Mesendoderm (in vitro differentiated cells): ENCODE results near the gene GAGE12E. TPM values are rescaled to one million over a fixed set of nuclear protein-coding genes. Genes with fewer than 3 reads are reported as not detected.
"Not testable (repeated sequence)": the region's sequence is repeated elsewhere in the genome, so short reads cannot be mapped to it uniquely, and the experiment has no call there.

ENCODE experiments used
- DNase-seq: peaks from one replicate; pipeline ENCODE4 v3.0.0; 2013
- H2AK5ac ChIP-seq: 2 replicates; pipeline ENCODE4 v1.6.1; 2013; ENCODE audit warnings: low read length, inconsistent platforms
- H2BK120ac ChIP-seq: 2 replicates; pipeline ENCODE4 v1.6.1; 2013; ENCODE audit warnings: low read depth, mild to moderate bottlenecking, low read length, moderate library complexity, mixed read lengths
- H2BK15ac ChIP-seq: replicated peaks from 2 replicates; pipeline ENCODE4 v1.6.1; 2013; ENCODE audit warnings: low read depth, mild to moderate bottlenecking, moderate library complexity
- H2BK5ac ChIP-seq: 2 replicates; pipeline ENCODE4 v1.6.1; 2013; ENCODE audit warnings: low read length, inconsistent platforms
- H3K18ac ChIP-seq: 2 replicates; pipeline ENCODE4 v1.6.1; 2013; ENCODE audit warnings: mild to moderate bottlenecking, low read length, mixed read lengths
- H3K23ac ChIP-seq: one replicate; pipeline ENCODE4 v1.6.1; 2013; ENCODE audit warnings: low read length
- H3K27ac ChIP-seq: 2 replicates; pipeline ENCODE4 v1.5.1; 2013; ENCODE audit warnings: low read depth, mild to moderate bottlenecking, inconsistent platforms, low read length, moderate library complexity
- H3K27me3 ChIP-seq: 2 replicates; pipeline ENCODE4 v1.6.1; 2013; ENCODE audit warnings: low read length, control low read depth, mild to moderate bottlenecking, inconsistent platforms; ENCODE audit not compliant: insufficient read depth, poor library complexity
- H3K36me3 ChIP-seq: 2 replicates; pipeline ENCODE4 v1.6.1; 2013; ENCODE audit warnings: low read length, inconsistent platforms; ENCODE audit not compliant: control insufficient read depth, insufficient read depth
- H3K4ac ChIP-seq: one replicate; pipeline ENCODE4 v1.6.1; 2013; ENCODE audit warnings: low read depth, mild to moderate bottlenecking, low read length, moderate library complexity
- H3K4me1 ChIP-seq: 2 replicates; pipeline ENCODE4 v1.6.1; 2013; ENCODE audit warnings: low read depth, low read length, inconsistent platforms; ENCODE audit not compliant: control insufficient read depth
- H3K4me2 ChIP-seq: 2 replicates; pipeline ENCODE4 v1.6.1; 2013; ENCODE audit warnings: low read length
- H3K4me3 ChIP-seq: 2 replicates; pipeline ENCODE4 v1.5.1; 2013; ENCODE audit warnings: mild to moderate bottlenecking, low read length
- H3K56ac ChIP-seq: one replicate; pipeline ENCODE4 v1.6.1; 2013; ENCODE audit warnings: low read length
- H3K79me1 ChIP-seq: 2 replicates; pipeline ENCODE4 v1.6.1; 2013; ENCODE audit warnings: low read length, inconsistent platforms
- H3K79me2 ChIP-seq: 2 replicates; pipeline ENCODE4 v1.6.1; 2013; ENCODE audit warnings: mild to moderate bottlenecking, low read length; ENCODE audit not compliant: control insufficient read depth, insufficient read depth
- H3K9ac ChIP-seq: 2 replicates; pipeline ENCODE4 v1.6.1; 2013; ENCODE audit warnings: low read length, inconsistent platforms
- H4K5ac ChIP-seq: one replicate; pipeline ENCODE4 v1.6.1; 2013; ENCODE audit warnings: low read length
- H4K8ac ChIP-seq: one replicate; pipeline ENCODE4 v1.6.1; 2013; ENCODE audit warnings: low read depth, mild to moderate bottlenecking, control low read depth, low read length, moderate library complexity
- WGBS: extraction: QIAGEN DNeasy Blood & Tissue Kit; methylation state at CpG from one replicate; pipeline ENCODE4 v1.1.7; 2013; ENCODE audit warnings: low lambda C conversion rate, missing lambda C conversion rate; ENCODE audit not compliant: insufficient coverage; ENCODE audit errors: extremely low coverage; 5-methylcytosine and 5-hydroxymethylcytosine counted together
- polyA plus RNA-seq, 2 experiments: library from polyadenylated mRNA; stranded (reverse); fragments of 200-250 nt; gene quantifications; one replicate each; pipeline ENCODE4 v1.2.3, GENCODE V29; 2013

The GAGE12E gene
- polyA plus RNA-seq (2013, experiment 1 of 2) = not detected
- polyA plus RNA-seq (2013, experiment 2 of 2) = not detected

GRCh38 chrX:49550989-49551388 is at the start of gene GAGE12E:
GAGE12E (plus strand) TSS chrX:49551289; CDS start chrX:49552444, 1,155 bp downstream.
- H3K23ac ChIP-seq, H4K8ac ChIP-seq, H3K4me3 ChIP-seq, H2BK120ac ChIP-seq, H3K4me2 ChIP-seq, H4K5ac ChIP-seq, H3K36me3 ChIP-seq, H3K56ac ChIP-seq, H3K4me1 ChIP-seq, H3K79me1 ChIP-seq, H3K4ac ChIP-seq, H2AK5ac ChIP-seq, H2BK5ac ChIP-seq, H3K27ac ChIP-seq, H2BK15ac ChIP-seq, DNase-seq, H3K9ac ChIP-seq, H3K79me2 ChIP-seq, H3K18ac ChIP-seq, H3K27me3 ChIP-seq: not testable (repeated sequence)
- WGBS = no CpG with 5 or more reads among the region's 16 CpGs

GRCh38 chrX:49531877-49532276 is 19.2 kb upstream of the GAGE12E start, which contains the start of gene GAGE12C:
GAGE12C (plus strand) TSS chrX:49532177; CDS start chrX:49533332, 1,155 bp downstream.
- WGBS = no CpG with 5 or more reads among the region's 16 CpGs
- not testable (repeated sequence) for H3K79me2 ChIP-seq

GRCh38 chrX:49541433-49541832 is 9.7 kb upstream of the GAGE12E start, which contains the start of gene GAGE12D:
GAGE12D (plus strand) TSS chrX:49541733; CDS start chrX:49542888, 1,155 bp downstream.
- no CpG with 5 or more reads among the region's 16 CpGs for WGBS
- not testable (repeated sequence) for H4K5ac ChIP-seq, H3K4ac ChIP-seq, H3K27ac ChIP-seq, H3K79me1 ChIP-seq, H2AK5ac ChIP-seq, H3K36me3 ChIP-seq, H2BK15ac ChIP-seq, H2BK120ac ChIP-seq, H3K9ac ChIP-seq, H4K8ac ChIP-seq, H3K4me2 ChIP-seq, DNase-seq, H3K27me3 ChIP-seq, H3K23ac ChIP-seq, H3K4me3 ChIP-seq, H3K56ac ChIP-seq, H3K18ac ChIP-seq, H3K79me2 ChIP-seq, H3K4me1 ChIP-seq, H2BK5ac ChIP-seq

More at GRCh38 chrX:49531877-49532276, 19.2 kb upstream of the GAGE12E start, which contains the start of gene GAGE12C:
- not testable (repeated sequence) for H3K4me3 ChIP-seq, H2BK120ac ChIP-seq, H2BK5ac ChIP-seq, H3K27me3 ChIP-seq, H3K4ac ChIP-seq, H4K5ac ChIP-seq, H3K27ac ChIP-seq, H2AK5ac ChIP-seq, H3K4me2 ChIP-seq, H3K9ac ChIP-seq, H4K8ac ChIP-seq, H3K23ac ChIP-seq, H3K18ac ChIP-seq, H2BK15ac ChIP-seq, DNase-seq, H3K79me1 ChIP-seq, H3K56ac ChIP-seq, H3K36me3 ChIP-seq, H3K4me1 ChIP-seq

GRCh38 chrX:49560542-49560941 is 9.5 kb downstream of the GAGE12E start, which contains the start of gene GAGE12F:
GAGE12F (plus strand) TSS chrX:49560842; CDS start chrX:49561997, 1,155 bp downstream.
- no CpG with 5 or more reads among the region's 16 CpGs for WGBS
- H2BK15ac ChIP-seq, H3K56ac ChIP-seq, H4K5ac ChIP-seq, H3K36me3 ChIP-seq, H3K4ac ChIP-seq, H3K27me3 ChIP-seq, H3K23ac ChIP-seq, H3K18ac ChIP-seq, H3K4me3 ChIP-seq, H3K79me1 ChIP-seq, H3K27ac ChIP-seq, H2BK120ac ChIP-seq, H2BK5ac ChIP-seq, DNase-seq, H4K8ac ChIP-seq, H3K79me2 ChIP-seq, H2AK5ac ChIP-seq, H3K9ac ChIP-seq, H3K4me1 ChIP-seq, H3K4me2 ChIP-seq: not testable (repeated sequence)

GRCh38 chrX:49568728-49569127 is 17.6 kb downstream of the GAGE12E start:
- H3K9ac ChIP-seq, H4K8ac ChIP-seq, H3K4me1 ChIP-seq, H2BK5ac ChIP-seq, H3K56ac ChIP-seq, H4K5ac ChIP-seq, H2BK120ac ChIP-seq, H3K79me2 ChIP-seq, H3K4me3 ChIP-seq, H3K27me3 ChIP-seq, H2BK15ac ChIP-seq, H3K79me1 ChIP-seq, H3K36me3 ChIP-seq, H2AK5ac ChIP-seq, H3K18ac ChIP-seq, H3K23ac ChIP-seq, DNase-seq, H3K27ac ChIP-seq, H3K4me2 ChIP-seq, H3K4ac ChIP-seq: not testable (repeated sequence)
- no CpG with 5 or more reads among the region's 11 CpGs for whole genome bisulfite sequencing

- H4K8ac ChIP-seq, H3K79me1 ChIP-seq, H3K4ac ChIP-seq, H3K18ac ChIP-seq, H3K4me2 ChIP-seq, H3K79me2 ChIP-seq, H3K36me3 ChIP-seq, DNase-seq, H4K5ac ChIP-seq, H2BK15ac ChIP-seq, H3K9ac ChIP-seq, H2BK120ac ChIP-seq, H3K4me1 ChIP-seq, H3K23ac ChIP-seq, H3K27me3 ChIP-seq, H3K4me3 ChIP-seq, H3K56ac ChIP-seq, H3K27ac ChIP-seq, H2BK5ac ChIP-seq, H2AK5ac ChIP-seq: not testable (repeated sequence)
- WGBS = no CpG with 5 or more reads among the region's 13 CpGs
Measured at GRCh38 chrX:49569152-49569551, 18.1 kb downstream of the GAGE12E start.
